Lower leg skin (tissue), 4 donors: ENCODE results near the gene LSM3. TPM values are rescaled to one million over a fixed set of nuclear protein-coding genes. Genes with fewer than 3 reads are reported as not detected.

Source experiments
- DNase-seq, 2 donors: peaks; one replicate each; pipeline ENCODE4 v3.0.0-alpha.2; 2019; ENCODE audit warnings: low spot score in 2 of 2
- H3K4me3 ChIP-seq: fragments of 200-600 bp; sonication (generic); 2 replicates; pipeline ENCODE4 v1.5.1; 2017; ENCODE audit warnings: mild to moderate bottlenecking, low read depth; ENCODE audit not compliant: poor library complexity, severe bottlenecking
- POLR2A ChIP-seq, 2 donors: fragments of 450-650 bp; IDR thresholded peaks; one replicate each; pipeline ENCODE4 v1.6.1; 2016 to 2017; ENCODE audit warnings: antibody characterized with exemption in 2 of 2, mild to moderate bottlenecking in 1 of 2, moderate library complexity in 1 of 2
- WGBS, 2 donors: methylation state at CpG; one replicate each; pipeline ENCODE4 v1.1.5; 2018; 5-methylcytosine and 5-hydroxymethylcytosine counted together
- intact Hi-C: fragments of 100-400 bp; cut with DNase I; formaldehyde crosslinking; loops from one replicate; pipeline ENCODE4 v1.15.0; 2023; ENCODE audit warnings: low total_unique reads
- total RNA-seq, 4 donors: library from RNA; depleted of rRNA; stranded (reverse); fragments of >200 nt; gene quantifications; one replicate each; pipeline ENCODE4 v1.1.0, GENCODE V29; 2016
- TF ChIP-seq, protein P1 (sequence below), 3 donors: fragments of 450-650 bp; IDR thresholded peaks; one replicate each; pipeline ENCODE4 v1.5.1; 2016; ENCODE audit warnings: antibody characterized with exemption in 3 of 3, mild to moderate bottlenecking in 3 of 3, moderate library complexity in 2 of 3

The LSM3 gene
- total RNA-seq: 10 to 100 TPM in 1 of 4 donors, 1 to 10 TPM in 3; 7.6 to 11.4 (median 8.2) TPM

GRCh38 chr3:14178247-14179113 lies at the start of gene LSM3, which contains the start of gene XPC:
LSM3 (plus strand) TSS chr3:14178817; CDS start chr3:14178861, 44 bp downstream.
XPC (minus strand) TSS chr3:14178601; CDS start chr3:14178568, 33 bp downstream.
- peak within 1 kb of the TSS; percentile 72 for H3K4me3 ChIP-seq
- WGBS, 2 donors: 0% methylated on average over 34 to 43 of the region's 78 CpGs
- intact Hi-C loops: loop anchor here (10.0 kb wide), 1 partner anchor 54 kb away; the partner anchor contains the start of genes CHCHD4 and TMEM43
- TF ChIP-seq, protein P1, sequence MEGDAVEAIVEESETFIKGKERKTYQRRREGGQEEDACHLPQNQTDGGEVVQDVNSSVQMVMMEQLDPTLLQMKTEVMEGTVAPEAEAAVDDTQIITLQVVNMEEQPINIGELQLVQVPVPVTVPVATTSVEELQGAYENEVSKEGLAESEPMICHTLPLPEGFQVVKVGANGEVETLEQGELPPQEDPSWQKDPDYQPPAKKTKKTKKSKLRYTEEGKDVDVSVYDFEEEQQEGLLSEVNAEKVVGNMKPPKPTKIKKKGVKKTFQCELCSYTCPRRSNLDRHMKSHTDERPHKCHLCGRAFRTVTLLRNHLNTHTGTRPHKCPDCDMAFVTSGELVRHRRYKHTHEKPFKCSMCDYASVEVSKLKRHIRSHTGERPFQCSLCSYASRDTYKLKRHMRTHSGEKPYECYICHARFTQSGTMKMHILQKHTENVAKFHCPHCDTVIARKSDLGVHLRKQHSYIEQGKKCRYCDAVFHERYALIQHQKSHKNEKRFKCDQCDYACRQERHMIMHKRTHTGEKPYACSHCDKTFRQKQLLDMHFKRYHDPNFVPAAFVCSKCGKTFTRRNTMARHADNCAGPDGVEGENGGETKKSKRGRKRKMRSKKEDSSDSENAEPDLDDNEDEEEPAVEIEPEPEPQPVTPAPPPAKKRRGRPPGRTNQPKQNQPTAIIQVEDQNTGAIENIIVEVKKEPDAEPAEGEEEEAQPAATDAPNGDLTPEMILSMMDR (IDR thresholded peaks at IDR 0.05): peak in 1 of 3 donors; percentile 12
- TF ChIP-seq POLR2A (IDR thresholded peaks at IDR 0.05): peak in 1 of 2 donors; percentile 84
- DNase-seq: peak; percentile 97 to 99

GRCh38 chr3:14129296-14129695 lies 49.3 kb upstream of the LSM3 start:
- intact Hi-C loops: loop anchor here (10.0 kb wide), 1 partner anchor 46 kb away; the partner anchor contains the start of genes LSM3 and XPC
- 93% methylated on average over 6 of the region's 6 CpGs for WGBS, 2 donors
- no peak overlapping the region for H3K4me3 ChIP-seq
- TF ChIP-seq, protein P1 (IDR thresholded peaks at IDR 0.05): no peak
- TF ChIP-seq POLR2A (IDR thresholded peaks at IDR 0.05): no peak
- peak; percentile 6 to 36 for DNase-seq

DNA sequence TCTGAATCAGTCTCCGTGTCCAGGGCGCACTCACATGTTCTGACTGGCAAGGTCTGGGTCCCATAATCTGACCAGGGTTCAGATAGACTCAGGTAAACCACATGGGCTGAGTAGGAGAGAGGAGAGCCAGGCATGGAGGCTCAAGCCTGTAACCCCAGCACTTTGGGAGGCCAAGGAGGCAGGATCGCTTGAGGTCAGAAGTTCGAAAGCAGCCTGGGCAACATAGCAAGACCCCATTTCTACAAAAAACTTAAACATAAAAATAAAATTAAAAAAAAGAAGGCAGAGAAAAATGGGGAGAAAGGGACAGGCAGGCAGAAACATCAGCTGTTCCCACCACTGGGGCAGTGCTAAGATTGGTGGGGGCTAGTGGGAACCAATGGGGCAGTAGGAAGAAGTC lies 48.4 kb upstream of the LSM3 start:
- DNase-seq: peak in 1 of 2 donors; percentile 40
- H3K4me3 ChIP-seq: no peak overlapping the region
- intact Hi-C loops: no loop called here
- TF ChIP-seq, protein P1 (IDR thresholded peaks at IDR 0.05): no peak
- TF ChIP-seq POLR2A (IDR thresholded peaks at IDR 0.05): no peak
- WGBS, 2 donors: 94 to 95% methylated on average over 4 of the region's 4 CpGs

DNA sequence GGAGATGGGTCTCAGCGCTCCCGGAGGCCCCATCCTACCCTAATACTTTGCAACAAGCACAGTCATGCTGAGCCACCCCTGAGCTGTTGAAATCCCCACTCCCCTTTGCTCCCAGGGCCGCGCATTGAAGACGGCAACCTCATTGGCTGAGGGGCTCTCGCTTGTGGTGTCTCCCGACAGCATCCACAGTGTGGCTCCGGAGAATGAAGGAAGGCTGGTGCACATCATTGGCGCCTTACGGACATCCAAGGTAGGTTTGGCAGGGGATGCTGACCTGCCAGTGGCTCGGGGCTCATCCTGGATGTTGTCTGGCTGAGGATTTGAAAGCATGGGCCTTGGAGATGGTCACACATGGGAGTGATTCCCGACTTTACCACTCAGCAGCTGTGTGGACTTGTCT lies 47.9 kb upstream of the LSM3 start:
- 88 to 92% methylated on average over 12 of the region's 12 CpGs for WGBS, 2 donors
- no peak for TF ChIP-seq POLR2A (IDR thresholded peaks at IDR 0.05)
- TF ChIP-seq, protein P1 (IDR thresholded peaks at IDR 0.05): no peak
- intact Hi-C loops: no loop called here
- peak in 1 of 2 donors; percentile 76 for DNase-seq
- H3K4me3 ChIP-seq: no peak overlapping the region

DNA sequence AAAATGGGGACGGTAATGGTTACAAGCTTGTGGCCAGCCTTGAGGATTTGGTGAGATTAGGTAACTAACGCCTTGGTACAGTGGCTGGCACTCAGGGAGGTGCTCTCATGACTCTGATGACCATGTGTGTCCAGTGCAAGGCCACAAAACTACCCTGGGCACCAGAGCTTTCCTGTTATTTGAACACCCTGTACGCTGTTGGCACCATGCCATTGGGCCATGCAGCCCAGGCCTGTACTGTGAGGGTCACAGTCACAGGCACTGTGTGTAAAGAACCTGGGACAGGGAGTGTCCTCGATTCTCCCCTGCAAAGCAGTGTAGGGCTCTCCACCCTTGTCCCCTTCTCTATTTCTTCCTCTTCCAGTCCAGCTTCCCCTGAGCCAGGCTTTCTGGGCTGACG lies 47.5 kb upstream of the LSM3 start:
- WGBS, 2 donors: 71 to 86% methylated on average over 5 of the region's 5 CpGs
- TF ChIP-seq, protein P1 (IDR thresholded peaks at IDR 0.05): no peak
- no peak for TF ChIP-seq POLR2A (IDR thresholded peaks at IDR 0.05)
- H3K4me3 ChIP-seq: no peak overlapping the region
- DNase-seq: peak in 1 of 2 donors; percentile 75
- intact Hi-C loops: no loop called here
